HG02623 (cell line): ENCODE results near the gene ZNF195.
"Not testable (repeated sequence)": the region's sequence is repeated elsewhere in the genome, so short reads cannot be mapped to it uniquely, and the experiment has no call there.

ENCODE experiments used
- ATAC-seq: cut with Tn5 transposase; IDR thresholded peaks from one replicate; pipeline ENCODE4 v1.9.1; 2021; ENCODE audit warnings: moderate library complexity; ENCODE audit not compliant: unreplicated experiment

Gene ZNF195

DNA sequence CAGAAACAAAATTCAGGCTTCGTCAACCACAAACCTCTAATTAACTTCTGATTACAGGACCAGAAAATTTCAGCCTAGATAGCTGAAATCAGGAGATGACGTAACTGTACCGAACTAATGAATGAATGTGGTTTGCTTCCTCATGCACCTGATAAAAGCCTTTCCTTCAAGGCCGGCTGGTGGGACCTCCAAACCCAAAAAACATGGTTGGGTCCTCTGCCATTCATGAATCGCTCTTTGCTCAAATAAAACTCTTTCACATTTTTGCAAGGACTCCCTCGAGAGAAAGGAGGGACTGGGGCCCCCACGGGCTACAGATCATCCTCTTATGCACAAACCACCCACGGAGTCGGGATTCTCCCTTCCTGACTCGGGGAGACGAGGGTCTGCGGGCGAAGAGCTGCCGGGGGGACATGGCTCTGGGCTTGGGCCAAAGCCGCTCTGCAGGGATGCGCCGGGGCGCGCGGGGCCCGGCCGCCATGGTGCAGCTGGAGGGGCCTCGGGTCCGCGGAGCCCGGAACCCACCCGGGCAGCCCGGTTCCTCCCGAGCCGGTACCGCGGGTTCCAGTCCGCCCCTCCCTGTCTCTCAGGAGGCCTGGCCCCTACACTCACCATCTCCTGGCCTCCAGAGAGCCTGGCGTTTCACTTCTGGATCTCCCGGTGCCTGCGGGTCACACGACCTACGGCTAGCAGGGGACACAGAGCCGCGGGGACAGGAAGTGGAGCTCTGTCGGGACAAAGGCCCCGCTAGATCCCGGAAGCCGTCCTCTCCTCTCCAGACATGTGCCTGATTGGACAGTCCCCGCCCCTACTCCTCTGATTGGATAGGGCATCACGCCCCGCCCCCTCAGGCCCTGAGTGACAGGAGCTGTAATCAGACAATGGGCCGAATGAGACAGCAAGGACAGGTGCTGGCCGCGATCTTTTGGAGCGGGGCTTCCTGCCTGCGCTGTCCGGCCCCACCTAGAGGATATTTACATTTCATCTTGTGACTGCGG lies at the start of gene ZNF195:
TSS of gene ZNF195 (minus strand) at position 721 of the 998 bp plus-strand sequence. CDS start at position 615, 106 bp downstream.
- ATAC-seq, result peak; percentile 99

DNA sequence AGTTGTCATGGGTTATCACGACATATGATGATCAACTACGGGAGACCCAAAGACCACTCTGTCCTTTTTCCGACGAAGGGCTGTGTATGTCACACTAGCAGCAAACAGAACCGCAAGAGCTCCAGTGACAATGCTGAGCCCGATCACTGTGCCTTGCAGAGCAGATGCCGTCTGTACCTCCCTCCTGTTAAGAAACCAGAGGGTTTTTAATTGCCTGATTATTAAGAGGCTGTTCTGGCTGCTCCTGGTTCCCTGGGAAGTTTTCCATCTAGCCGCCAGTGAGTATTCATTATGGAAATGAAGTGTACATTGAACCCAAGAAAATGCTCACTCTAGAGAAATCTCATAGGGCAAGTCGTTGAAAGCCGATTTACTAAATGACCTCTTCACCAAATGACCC lies 49.1 kb upstream of the ZNF195 start:
- not testable (repeated sequence) for ATAC-seq

DNA sequence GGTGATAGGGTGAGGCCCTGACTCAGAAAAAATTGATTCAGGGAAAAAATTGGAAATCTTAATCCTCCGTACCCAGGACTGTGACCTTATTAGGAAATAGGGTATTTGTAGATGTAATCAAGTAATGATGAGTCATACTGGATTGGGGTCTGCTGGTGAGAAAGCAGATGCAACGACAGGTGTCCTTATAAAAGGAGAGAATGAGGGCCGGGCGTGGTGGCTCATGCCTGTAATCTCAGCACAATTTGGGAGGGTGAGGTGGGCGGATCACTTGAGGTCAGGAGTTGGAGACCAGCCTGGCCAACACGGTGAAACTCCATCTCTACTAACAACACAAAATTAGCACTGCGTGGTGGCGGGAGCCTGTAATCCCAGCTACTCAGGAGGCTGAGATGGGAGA lies 47.6 kb upstream of the ZNF195 start:
- not testable (repeated sequence) for ATAC-seq

DNA sequence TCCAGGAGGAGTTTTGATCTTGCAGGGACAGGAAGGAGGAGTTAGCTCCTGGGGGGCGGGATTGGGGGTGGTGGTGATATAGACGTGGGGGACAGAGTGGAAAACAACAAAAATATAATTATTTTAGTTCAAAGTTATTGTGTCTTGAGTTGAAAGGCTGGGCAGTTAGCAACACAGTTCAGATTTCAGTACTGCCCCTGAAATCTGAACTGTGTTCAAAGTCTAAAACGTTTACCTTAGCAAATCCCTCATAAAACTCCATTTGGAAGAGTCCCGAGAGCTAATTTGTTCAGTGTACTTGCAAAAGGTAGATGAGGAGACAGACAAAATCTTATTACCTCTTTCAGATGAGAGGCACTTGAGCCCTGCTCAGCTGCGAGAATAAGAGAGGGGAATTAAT lies 45.0 kb upstream of the ZNF195 start:
- not testable (repeated sequence) for ATAC-seq

DNA sequence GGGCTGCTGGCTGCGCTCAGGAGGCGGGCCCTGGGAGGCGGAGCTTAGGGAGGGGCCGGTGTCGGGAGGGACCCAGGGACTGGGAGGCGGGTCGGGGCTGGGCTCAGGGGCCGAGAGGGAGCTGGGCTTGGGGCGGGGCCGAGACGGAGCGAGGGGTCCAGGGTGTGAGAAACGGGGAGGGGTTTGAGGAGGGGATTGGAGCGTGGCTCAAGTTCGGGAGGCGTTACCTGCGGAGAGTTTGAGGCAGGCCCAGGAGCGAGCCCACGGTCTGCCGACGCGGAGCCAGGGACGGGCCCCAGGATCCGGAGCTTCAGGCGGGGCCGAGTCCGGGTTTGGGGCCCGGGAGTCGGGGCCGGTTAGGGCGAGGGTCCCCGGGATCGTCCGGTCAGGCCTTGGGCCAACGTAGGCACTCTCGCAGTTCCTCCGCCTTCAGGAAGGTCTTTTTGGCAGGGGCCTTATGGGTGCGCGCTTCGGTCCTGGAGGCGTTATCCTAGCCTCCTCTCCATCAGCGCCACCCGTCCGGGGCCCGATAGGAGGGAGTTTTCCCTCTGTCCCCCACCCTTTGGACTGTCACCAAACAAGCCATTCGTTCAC lies 44.3 kb upstream of the ZNF195 start:
- not testable (repeated sequence) for ATAC-seq

DNA sequence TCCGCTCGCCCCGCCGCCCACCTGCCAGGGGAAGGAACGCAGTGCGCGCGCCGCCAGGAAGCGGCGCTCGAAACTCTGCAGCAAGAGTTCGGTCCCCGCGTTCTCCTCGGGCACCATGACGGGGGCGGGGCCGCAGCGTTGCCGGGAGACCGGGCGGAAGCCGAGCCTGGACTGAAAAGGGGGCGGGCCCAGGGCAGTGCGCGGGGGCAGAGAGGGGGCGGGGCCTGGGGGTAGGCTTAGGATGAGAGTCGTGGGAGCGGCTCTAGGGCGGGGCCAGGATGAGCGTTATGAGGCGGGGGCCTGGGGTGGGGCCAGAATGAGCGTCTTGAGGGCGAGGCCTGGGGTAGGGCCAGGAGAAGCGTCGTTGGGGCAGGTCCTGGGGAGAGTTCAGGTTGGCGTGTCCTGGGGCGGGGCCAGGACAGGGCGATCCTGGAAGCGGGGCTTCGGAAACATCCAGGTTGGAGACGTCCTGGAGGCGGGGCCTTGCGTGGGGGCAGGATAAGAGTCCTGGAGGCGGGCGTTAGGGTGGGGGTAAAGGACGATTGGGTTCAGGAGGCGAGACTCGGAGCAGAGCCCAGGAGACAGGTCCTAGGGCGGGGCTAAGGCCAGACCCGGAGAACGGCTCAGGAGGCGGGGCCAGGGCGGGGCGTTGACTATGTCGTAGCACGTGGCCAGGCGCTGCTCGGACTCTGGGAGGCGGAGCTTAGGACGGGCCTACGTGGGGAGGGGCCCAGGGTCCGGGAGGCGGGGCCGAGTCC lies 43.6 kb upstream of the ZNF195 start:
- peak; percentile 87 for ATAC-seq

DNA sequence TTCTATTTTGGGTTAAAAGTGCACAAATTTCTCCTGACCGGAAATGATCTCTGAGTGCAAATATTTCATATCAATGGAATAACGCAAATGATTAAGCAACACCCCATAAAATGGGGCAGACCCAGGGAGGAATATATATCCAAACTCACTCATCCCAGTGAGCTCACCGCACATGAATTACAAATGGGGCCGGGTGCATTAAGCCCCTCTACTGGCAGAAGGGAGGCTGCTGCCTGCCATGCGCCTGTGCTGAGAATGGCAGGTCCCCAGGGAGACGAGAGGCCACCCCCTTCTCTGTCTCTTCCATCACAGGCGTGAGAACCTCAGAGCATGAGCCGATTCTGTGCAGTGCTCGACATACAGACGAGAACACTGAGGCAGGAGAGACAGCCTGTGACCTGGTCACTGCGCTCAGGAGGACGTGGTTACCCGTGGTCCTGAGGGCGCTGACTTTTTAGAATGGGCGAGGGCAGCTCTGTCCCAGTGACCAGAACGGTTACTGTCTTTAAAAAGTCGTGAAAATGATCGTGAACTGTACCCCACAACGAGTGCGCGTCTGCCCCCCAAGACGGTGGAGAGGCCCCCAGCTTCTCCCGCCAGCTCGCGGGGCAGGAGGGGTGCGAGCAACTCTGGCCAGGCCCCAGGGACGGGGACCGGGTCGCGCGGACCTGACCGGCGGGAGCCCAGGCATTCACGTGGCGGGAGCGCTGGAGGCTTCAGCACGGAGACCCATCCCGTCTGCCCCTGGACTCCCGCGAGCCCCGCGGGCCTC lies 42.8 kb upstream of the ZNF195 start:
- not testable (repeated sequence) for ATAC-seq

DNA sequence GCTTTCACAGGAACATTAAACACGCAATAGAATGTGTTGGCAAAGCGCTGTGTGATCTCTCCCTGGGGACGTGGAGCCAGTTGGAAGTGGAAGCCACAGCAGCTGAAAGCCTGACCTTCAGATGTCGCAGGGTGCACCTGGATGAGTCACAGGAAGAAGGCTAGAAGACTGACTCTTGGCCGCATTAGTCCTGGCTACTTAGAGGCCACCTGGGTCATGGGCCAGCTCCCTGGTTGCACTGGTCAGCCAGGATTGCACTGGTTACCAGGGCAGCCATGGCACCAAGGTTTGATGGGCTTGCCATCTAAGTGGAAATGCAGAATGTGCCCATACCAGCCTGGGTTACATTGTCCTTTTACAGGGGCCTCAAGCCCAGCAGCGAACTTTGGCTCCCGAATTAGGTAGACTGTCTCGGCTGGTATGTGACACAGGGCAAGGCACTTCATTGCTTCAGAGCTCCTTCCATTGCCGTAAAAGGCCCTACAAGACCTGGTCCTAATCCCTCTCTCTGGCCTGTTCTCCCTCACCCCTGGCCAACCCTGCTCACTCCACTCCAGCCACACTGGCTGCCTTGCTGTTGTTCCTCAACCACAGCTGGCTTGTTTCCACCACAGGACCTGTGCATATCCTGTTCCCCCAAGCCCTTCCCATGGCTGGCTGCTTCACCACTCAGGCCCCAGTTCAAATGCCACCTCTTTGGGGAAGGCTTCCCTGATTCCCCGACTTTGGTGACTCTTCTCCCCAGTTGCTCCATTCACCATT lies 41.5 kb upstream of the ZNF195 start:
- not testable (repeated sequence) for ATAC-seq

DNA sequence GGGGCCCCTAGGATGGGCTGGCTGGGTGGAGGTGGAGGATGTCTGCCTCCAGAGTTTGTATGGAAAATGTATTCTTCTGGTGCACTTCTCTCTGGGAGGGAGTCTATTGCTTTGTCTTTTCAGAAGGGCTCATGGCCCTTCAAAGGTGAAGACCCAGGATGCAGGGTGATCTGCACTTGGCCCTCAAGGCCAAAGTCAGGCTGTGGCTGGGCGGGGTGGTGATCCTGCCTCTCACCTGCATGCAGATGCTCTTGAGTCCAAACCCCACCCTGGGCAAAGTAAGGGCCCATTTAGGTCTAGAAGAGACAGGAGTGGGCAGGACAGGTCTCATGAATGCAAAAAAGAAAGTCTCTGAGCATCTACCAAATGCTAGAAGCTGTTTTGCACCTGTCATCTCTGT lies 40.5 kb upstream of the ZNF195 start:
- ATAC-seq, result not testable (repeated sequence)

DNA sequence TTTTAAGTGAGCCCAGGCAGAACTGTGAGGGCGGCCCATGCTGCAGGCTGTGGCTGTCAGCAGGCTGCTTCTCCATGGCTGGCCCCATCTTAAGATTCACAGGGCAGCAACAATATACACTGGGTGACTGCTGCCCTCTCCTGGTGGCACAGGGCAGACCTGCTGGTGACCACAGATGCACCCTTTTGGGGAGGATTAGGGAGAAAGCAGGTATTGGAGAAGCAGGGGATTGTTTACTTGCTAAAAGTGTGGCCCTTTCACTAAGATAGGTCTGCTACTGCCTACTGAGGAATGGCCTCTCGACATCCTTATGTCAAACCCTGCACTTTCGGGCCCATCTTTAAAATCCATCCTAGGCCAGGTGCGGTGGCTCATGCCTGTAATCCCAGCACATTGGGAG lies 38.1 kb upstream of the ZNF195 start:
- ATAC-seq, result not testable (repeated sequence)

DNA sequence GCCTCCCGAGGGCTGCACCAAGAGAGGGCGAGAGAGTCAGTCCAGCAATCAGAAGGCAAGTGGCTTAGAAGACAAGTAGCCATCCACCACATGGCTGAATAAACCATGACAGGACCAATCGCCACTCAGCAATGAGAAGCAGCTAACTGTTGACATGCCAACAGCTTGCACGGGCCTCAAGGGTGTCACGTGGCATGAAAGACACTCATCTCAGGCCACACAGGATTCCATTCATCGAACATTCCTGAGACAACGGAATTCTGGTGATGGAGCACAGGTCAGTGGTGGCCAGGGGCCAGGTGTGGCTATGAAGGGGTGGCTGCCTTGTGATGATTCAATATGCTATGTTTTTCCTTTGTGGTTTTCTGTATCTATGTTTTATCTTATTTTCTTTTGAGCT lies 36.4 kb upstream of the ZNF195 start:
- ATAC-seq, result not testable (repeated sequence)

DNA sequence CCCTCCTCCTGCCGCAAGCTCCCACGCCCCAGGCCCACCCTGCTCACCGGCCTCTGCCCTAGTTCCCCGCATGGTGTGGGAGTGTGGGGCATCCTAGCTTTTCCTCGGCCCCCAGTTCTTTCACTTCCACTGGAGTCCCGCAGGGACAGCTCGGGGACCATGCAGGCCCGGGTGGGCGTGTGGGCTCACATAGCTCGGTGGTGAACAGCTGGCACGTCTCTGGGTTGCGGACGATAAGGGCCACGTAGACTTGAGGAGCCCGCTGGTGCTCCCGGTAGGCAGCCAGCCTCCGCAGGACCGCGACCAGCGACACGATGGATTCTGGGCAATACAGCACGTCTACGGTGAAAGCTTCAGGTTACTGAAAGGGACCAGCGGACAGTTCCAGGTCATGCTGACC lies 34.7 kb upstream of the ZNF195 start:
- not testable (repeated sequence) for ATAC-seq

DNA sequence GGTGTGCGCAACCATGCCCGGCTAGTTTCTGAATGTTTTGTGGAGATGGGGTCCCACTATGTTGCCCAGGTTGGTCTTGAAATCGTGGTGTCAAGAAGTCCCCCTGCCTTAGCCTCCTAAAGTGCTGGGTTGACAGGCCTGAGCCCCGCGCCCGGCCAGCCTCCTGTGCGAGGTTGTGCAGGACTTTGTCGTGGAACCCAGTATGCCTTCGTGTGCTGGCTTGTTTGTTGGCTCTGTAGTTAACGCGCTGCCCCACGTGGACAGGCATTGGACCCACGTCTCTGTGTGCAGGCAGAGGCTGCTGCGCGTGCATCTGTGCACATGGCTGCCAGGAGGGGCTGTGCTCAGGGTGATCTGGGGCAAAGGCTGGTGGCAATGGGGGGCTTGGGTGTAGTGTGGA lies 33.9 kb upstream of the ZNF195 start:
- ATAC-seq, result no peak

DNA sequence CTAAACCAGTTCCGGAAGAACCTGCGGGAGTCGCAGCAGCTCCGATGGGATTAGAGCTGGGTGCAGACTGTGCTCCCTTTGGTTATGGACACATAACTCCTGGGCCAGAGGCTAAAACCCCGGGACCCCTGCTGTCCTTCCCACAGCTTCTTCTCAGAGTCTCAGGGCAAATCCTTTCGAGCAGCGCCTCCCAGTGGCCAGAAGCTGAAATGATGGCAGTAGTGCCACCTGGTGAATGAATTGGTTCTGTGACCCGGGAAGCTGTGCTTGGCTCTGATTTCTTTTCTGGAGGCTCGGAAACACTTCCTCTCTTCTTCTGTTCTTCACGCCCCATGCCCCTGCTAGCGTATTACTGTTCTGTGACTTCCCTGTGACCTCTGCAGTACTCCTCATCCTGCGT lies 29.8 kb upstream of the ZNF195 start:
- ATAC-seq, result not testable (repeated sequence)

DNA sequence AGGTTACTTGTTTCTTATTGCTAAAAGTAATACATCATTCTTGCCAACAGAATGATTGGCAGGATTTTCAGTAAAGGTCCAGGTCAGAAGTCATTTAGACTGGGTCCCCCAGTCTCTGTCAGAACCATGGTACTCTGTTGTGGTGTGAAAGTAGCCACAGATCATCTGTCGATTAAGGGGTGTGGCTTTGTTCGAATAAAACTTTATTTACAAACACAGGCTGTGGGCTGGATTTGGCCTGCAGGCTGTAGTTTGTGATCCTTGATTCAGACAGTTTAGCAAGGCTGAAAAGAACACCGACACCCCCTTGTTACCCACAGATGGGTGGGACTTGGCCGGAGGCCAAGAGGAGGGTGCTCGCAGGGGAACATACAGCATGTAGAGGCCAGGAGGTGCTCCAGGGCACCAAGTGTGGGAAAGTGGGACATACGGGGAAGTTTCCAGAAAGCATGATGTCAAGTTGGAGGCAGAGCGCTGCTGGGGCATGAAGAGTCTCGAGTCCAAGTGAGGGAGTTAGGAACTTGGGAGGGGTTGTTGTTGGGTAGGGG lies 29.2 kb upstream of the ZNF195 start:
- not testable (repeated sequence) for ATAC-seq

DNA sequence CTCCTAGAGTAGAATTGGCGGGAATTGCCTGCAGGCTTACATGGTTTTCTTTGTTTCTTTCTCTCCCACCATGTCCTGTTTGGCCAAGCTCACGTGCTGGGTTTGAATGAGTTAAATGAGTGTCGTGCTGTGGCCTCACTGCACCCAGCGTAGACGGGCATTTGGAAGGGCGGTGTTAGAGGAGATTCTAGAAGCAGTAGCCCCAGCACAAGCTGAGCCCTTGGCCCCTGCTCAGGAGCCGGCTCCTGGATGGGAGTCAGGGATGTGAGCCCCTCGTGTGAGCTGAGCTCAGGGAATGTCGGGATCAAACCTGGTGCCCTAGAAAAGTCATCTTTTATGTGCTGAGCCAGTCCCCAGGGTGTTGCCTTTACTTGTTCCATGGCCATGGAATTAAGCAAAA lies 28.0 kb upstream of the ZNF195 start:
- ATAC-seq, result not testable (repeated sequence)

DNA sequence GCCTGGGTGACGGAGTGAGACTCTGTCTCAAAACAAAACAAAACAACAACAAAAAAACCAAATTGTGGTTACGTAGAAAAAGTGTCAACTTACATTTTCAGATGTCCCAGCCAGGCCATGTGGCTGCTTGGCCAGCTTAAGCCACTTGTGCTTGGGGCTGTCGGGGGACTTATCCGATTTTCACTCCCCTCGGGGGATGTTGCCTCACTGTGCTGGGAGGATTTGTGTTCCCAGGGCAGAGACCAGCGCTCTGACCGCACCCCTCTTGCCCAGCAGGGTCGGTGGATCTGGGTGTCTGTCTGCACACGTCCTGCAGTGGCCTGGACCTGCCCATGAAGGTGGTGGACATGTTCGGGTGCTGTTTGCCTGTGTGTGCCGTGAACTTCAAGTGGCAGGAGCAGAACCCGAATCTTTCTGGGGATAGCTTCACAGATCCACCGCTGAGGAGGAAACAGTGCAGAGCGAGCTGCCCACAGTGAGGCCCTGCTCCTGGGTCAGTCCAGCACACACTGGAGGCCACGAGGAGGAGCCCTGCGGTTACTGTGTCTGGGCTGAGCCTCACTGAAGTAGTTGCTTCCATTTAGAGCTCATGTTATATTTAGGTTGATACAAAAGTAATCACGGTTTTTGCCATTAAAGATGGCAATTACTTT lies 27.4 kb upstream of the ZNF195 start:
- not testable (repeated sequence) for ATAC-seq

DNA sequence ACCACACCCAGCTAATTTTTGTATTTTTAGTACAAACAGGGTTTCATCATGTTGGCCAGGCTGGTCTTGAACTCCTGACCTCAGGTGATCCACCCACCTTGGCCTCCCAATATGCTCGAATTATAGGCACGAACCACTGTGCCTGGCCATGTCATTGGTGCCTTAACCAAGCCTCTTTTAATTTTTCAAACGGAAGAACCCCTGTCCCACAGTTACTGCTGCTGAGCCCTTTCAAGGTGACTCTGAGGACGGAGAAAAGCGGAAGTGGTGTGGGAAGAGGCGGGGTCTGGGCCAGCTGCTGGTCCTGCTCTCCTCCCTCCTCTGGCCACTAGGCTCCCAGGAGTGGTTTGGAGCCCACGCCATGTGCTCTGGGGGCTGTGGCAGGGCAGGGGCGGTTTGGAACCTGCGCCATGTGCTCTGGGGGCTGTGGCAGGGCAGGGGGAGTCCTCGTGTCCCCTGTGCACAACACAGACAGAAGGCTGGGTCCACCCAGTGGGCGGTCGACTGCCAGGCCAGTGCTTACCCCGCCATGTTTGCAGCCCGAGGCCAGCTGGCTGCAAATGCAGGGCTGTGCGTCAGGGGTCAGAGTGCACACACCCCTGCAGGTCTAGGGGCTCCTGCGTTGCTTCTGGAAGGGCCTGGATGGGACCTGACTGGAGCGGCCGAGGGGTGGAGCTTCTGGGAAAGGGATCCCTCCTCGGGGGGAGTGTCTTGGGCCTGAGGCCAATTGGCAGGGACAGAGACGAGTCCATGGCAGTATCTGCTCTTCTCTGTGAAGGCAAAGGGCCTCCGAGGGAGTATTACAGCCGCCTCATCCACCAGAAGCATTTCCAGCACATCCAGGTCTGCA lies 25.4 kb upstream of the ZNF195 start:
- not testable (repeated sequence) for ATAC-seq
